AG20443 (cell line): ENCODE results near the gene ELMOD1.
"Not testable (repeated sequence)": the region's sequence is repeated elsewhere in the genome, so short reads cannot be mapped to it uniquely, and the experiment has no call there.

Source experiments
- DNase-seq: peaks from one replicate; pipeline ENCODE4 v3.0.0; 2012; ENCODE audit warnings: low spot score, mixed read lengths

The ELMOD1 gene

GRCh38 chr11:107590460-107591377 lies at the start of gene ELMOD1:
TSS of gene ELMOD1 (plus strand) at chr11:107591147. CDS start at chr11:107618190, 27,043 bp downstream.
- peak; percentile 90 for DNase-seq

- DNase-seq = peak; percentile 13
These were observed 45.8 kb upstream of the ELMOD1 start for GRCh38 chr11:107545101-107545514.

- no peak for DNase-seq
These were observed 43.0 kb upstream of the ELMOD1 start for GRCh38 chr11:107547961-107548360.

GRCh38 chr11:107549253-107549953 lies 41.5 kb upstream of the ELMOD1 start:
- DNase-seq = peak; percentile 49

- DNase-seq = no peak
These were observed 41.0 kb upstream of the ELMOD1 start for GRCh38 chr11:107549954-107550285.

GRCh38 chr11:107550304-107550703 lies 40.6 kb upstream of the ELMOD1 start:
- DNase-seq = no peak

GRCh38 chr11:107561688-107562087 lies 29.3 kb upstream of the ELMOD1 start:
- DNase-seq = peak; percentile 17

- DNase-seq = no peak
These were observed 28.2 kb upstream of the ELMOD1 start for GRCh38 chr11:107562647-107563208.

- DNase-seq = peak; percentile 60
These were observed 27.2 kb upstream of the ELMOD1 start for GRCh38 chr11:107563702-107564101.

- no peak for DNase-seq
These were observed 26.1 kb upstream of the ELMOD1 start for GRCh38 chr11:107564877-107565218.

- DNase-seq = peak; percentile 88
These were observed 25.6 kb upstream of the ELMOD1 start, which contains the start of gene ALKBH8 for GRCh38 chr11:107565219-107565937. TSS of gene ALKBH8 (minus strand) at chr11:107565735. CDS start at chr11:107560893, 4,842 bp downstream.

GRCh38 chr11:107565955-107566501 lies 24.9 kb upstream of the ELMOD1 start:
- not testable (repeated sequence) for DNase-seq

- DNase-seq = no peak
These were observed 24.4 kb upstream of the ELMOD1 start for GRCh38 chr11:107566569-107566968.

GRCh38 chr11:107567739-107568335 lies 23.1 kb upstream of the ELMOD1 start:
- no peak for DNase-seq

GRCh38 chr11:107570015-107570414 lies 20.9 kb upstream of the ELMOD1 start:
- no peak for DNase-seq

GRCh38 chr11:107573438-107573837 lies 17.5 kb upstream of the ELMOD1 start:
- no peak for DNase-seq

- peak; percentile 73 for DNase-seq
These were observed 14.2 kb upstream of the ELMOD1 start for GRCh38 chr11:107576497-107577345.

GRCh38 chr11:107577346-107577711 lies 13.6 kb upstream of the ELMOD1 start:
- DNase-seq = no peak

- DNase-seq = not testable (repeated sequence)
These were observed 11.8 kb upstream of the ELMOD1 start for GRCh38 chr11:107579169-107579568.

- DNase-seq = no peak
These were observed 9.8 kb upstream of the ELMOD1 start for GRCh38 chr11:107581147-107581546.
